ENCODE results near the gene TRERF1.

- no peak for TF ChIP-seq CTCF (IDR thresholded peaks at IDR 0.05; ENCODE audit: poor library complexity)
- TF ChIP-seq EZH2phosphoT487 (IDR thresholded peaks at IDR 0.05; ENCODE audit: low read depth, severe bottlenecking, unreplicated experiment), result no peak
Observed at GRCh38 chr6:42446996-42447395, 4.7 kb downstream of the TRERF1 start.
